NCI-H1105 (cell line): ENCODE measurements around the gene CADPS2.

Source experiments
- DNase-seq: peaks from one replicate; lab custom pipeline; 2025; lab: John Stamatoyannopoulos, UW

Gene CADPS2

GRCh38 chr7:122600630-122601029, 285.6 kb downstream of the CADPS2 start:
- no peak for DNase-seq

- no peak for DNase-seq
These were observed 286.2 kb downstream of the CADPS2 start for GRCh38 chr7:122600042-122600441.

GRCh38 chr7:122597277-122597676, 289.0 kb downstream of the CADPS2 start:
- no peak for DNase-seq

GRCh38 chr7:122595885-122596284, 290.4 kb downstream of the CADPS2 start:
- DNase-seq = no peak

GRCh38 chr7:122588621-122589020, 297.6 kb downstream of the CADPS2 start:
- no peak for DNase-seq

GRCh38 chr7:122584676-122585251, 301.5 kb downstream of the CADPS2 start:
- DNase-seq = no peak

GRCh38 chr7:122578350-122578749, 307.9 kb downstream of the CADPS2 start:
- no peak for DNase-seq

GRCh38 chr7:122577449-122578003, 308.7 kb downstream of the CADPS2 start:
- no peak for DNase-seq

GRCh38 chr7:122572706-122573105, 313.6 kb downstream of the CADPS2 start:
- no peak for DNase-seq

- DNase-seq = no peak
These were observed 324.9 kb downstream of the CADPS2 start for GRCh38 chr7:122561326-122561725.

GRCh38 chr7:122556873-122557542, 329.3 kb downstream of the CADPS2 start:
- no peak for DNase-seq

GRCh38 chr7:122556219-122556618, 330.0 kb downstream of the CADPS2 start:
- DNase-seq = no peak

- DNase-seq = no peak
These were observed 332.5 kb downstream of the CADPS2 start for GRCh38 chr7:122553761-122554160.

- DNase-seq = no peak
These were observed 333.5 kb downstream of the CADPS2 start for GRCh38 chr7:122552769-122553168.

GRCh38 chr7:122550545-122550944, 335.7 kb downstream of the CADPS2 start:
- no peak for DNase-seq

GRCh38 chr7:122549578-122549977, 336.7 kb downstream of the CADPS2 start:
- DNase-seq = no peak

- no peak for DNase-seq
These were observed 339.8 kb downstream of the CADPS2 start for GRCh38 chr7:122546496-122546895.

GRCh38 chr7:122544463-122544862, 341.8 kb downstream of the CADPS2 start:
- DNase-seq = no peak

- no peak for DNase-seq
These were observed 342.4 kb downstream of the CADPS2 start for GRCh38 chr7:122543891-122544290.

GRCh38 chr7:122543166-122543565, 343.1 kb downstream of the CADPS2 start:
- DNase-seq = no peak

GRCh38 chr7:122535086-122535485, 351.2 kb downstream of the CADPS2 start:
- no peak for DNase-seq

- no peak for DNase-seq
These were observed 353.6 kb downstream of the CADPS2 start for GRCh38 chr7:122532406-122533269.
